Measurements from ENCODE around the gene RBBP8.

The RBBP8 gene

GRCh38 chr18:22985250-22985649 lies 52.1 kb downstream of the RBBP8 start:
- no peak for DNase-seq (ENCODE audit: low read depth in 2 of 2)
- H3K4me3 ChIP-seq (replicated peaks in 1 of 2; ENCODE audit: low read depth in 2 of 2, low read length in 2 of 2), result no peak overlapping the region
- no peak for TF ChIP-seq CTCF (IDR thresholded peaks at IDR 0.05; ENCODE audit: low read depth, low read length)

- no peak for DNase-seq (ENCODE audit: low read depth in 2 of 2)
- no peak for TF ChIP-seq CTCF (IDR thresholded peaks at IDR 0.05; ENCODE audit: low read depth, low read length)
- no peak overlapping the region for H3K4me3 ChIP-seq (replicated peaks in 1 of 2; ENCODE audit: low read depth in 2 of 2, low read length in 2 of 2)
Observed at GRCh38 chr18:22987547-22988189, 54.5 kb downstream of the RBBP8 start.

- no peak for DNase-seq (ENCODE audit: low read depth in 2 of 2)
- no peak overlapping the region for H3K4me3 ChIP-seq (replicated peaks in 1 of 2; ENCODE audit: low read depth in 2 of 2, low read length in 2 of 2)
- no peak for TF ChIP-seq CTCF (IDR thresholded peaks at IDR 0.05; ENCODE audit: low read depth, low read length)
Observed at GRCh38 chr18:22988208-22988607, 55.1 kb downstream of the RBBP8 start.

- TF ChIP-seq CTCF (IDR thresholded peaks at IDR 0.05; ENCODE audit: low read depth, low read length), result no peak
- no peak for DNase-seq (ENCODE audit: low read depth in 2 of 2)
- H3K4me3 ChIP-seq (replicated peaks in 1 of 2; ENCODE audit: low read depth in 2 of 2, low read length in 2 of 2), result no peak overlapping the region
Observed at GRCh38 chr18:22998344-22998743, 65.2 kb downstream of the RBBP8 start.

GRCh38 chr18:22999212-22999611 lies 66.1 kb downstream of the RBBP8 start:
- peak; percentile 58 to 80 for DNase-seq (ENCODE audit: low read depth in 2 of 2)
- H3K4me3 ChIP-seq (replicated peaks in 1 of 2; ENCODE audit: low read depth in 2 of 2, low read length in 2 of 2), result no peak overlapping the region
- TF ChIP-seq CTCF (IDR thresholded peaks at IDR 0.05; ENCODE audit: low read depth, low read length), result no peak

- no peak for TF ChIP-seq CTCF (IDR thresholded peaks at IDR 0.05; ENCODE audit: low read depth, low read length)
Observed at GRCh38 chr18:22999647-23000046, 66.5 kb downstream of the RBBP8 start.

GRCh38 chr18:23003289-23003688 lies 70.2 kb downstream of the RBBP8 start:
- no peak overlapping the region for H3K4me3 ChIP-seq (replicated peaks in 1 of 2; ENCODE audit: low read depth in 2 of 2, low read length in 2 of 2)
- no peak for DNase-seq (ENCODE audit: low read depth in 2 of 2)
- no peak for TF ChIP-seq CTCF (IDR thresholded peaks at IDR 0.05; ENCODE audit: low read depth, low read length)

More at GRCh38 chr18:22999647-23000046, 66.5 kb downstream of the RBBP8 start:
- no peak for DNase-seq (ENCODE audit: low read depth in 2 of 2)
- no peak overlapping the region for H3K4me3 ChIP-seq (replicated peaks in 1 of 2; ENCODE audit: low read depth in 2 of 2, low read length in 2 of 2)
